ENCODE results near the gene SRPK2. TPM values are rescaled to one million over a fixed set of nuclear protein-coding genes. Genes with fewer than 3 reads are reported as not detected.
A peak's percentile ranks its signal among the peaks of the same experiment; 100 is the strongest.

Gene SRPK2
- total RNA-seq, 1 donor from 2014 or later, result 54.1 TPM

- Mint-ChIP-seq H3K4me1 (peaks cover 11% of the 10 kb centered on the region), H3K36me3 (peaks cover 6% of the 10 kb centered on the region), H3K27me3 (ENCODE audit: insufficient read depth, low read depth) (peaks cover 2% of the 10 kb centered on the region), H3K9me3 (no peaks in the 10 kb centered on the region), H3K4me3 (no peak overlapping the region), H3K27ac (no peak overlapping the region)
- H3K4me3 ChIP-seq, result no peak overlapping the region
- no peaks in the 10 kb centered on the region for H3K9me3 ChIP-seq (ENCODE audit: low read depth)
- no peak overlapping the region for H2AFZ ChIP-seq (replicated peaks)
- peaks cover 37% of the 10 kb centered on the region for H4K20me1 ChIP-seq (ENCODE audit: low read depth)
- peaks cover 11% of the 10 kb centered on the region for H3K4me1 ChIP-seq
- TF ChIP-seq CTCF (IDR thresholded peaks at IDR 0.05) (no peak), EZH2phosphoT487 (IDR thresholded peaks at IDR 0.05) (no peak), EZH2 (IDR thresholded peaks at IDR 0.05) (no peak)
- peaks cover 55% of the 10 kb centered on the region for H3K79me2 ChIP-seq (ENCODE audit: low read depth)
- H3F3A ChIP-seq (ENCODE audit: low read depth), result no peaks in the 10 kb centered on the region
- H3K27ac ChIP-seq, result no peak overlapping the region
- H3K4me2 ChIP-seq, result peak overlapping the region; percentile 28
- H3K9ac ChIP-seq, result no peak overlapping the region
- H3K27me3 ChIP-seq, result no peaks in the 10 kb centered on the region
- H3K36me3 ChIP-seq, result no peaks in the 10 kb centered on the region
- DNase-seq (ENCODE audit: low spot score), result peak; percentile 28
Measured at GRCh38 chr7:105278973-105279687, 109.6 kb downstream of the SRPK2 start.

- peaks cover 6% of the 10 kb centered on the region for H3K36me3 Mint-ChIP-seq
- Histone ChIP-seq H4K20me1 (ENCODE audit: low read depth) (peaks cover 36% of the 10 kb centered on the region), H2AFZ (replicated peaks) (no peak overlapping the region), H3K27me3 (no peaks in the 10 kb centered on the region), H3K9ac (no peak overlapping the region), H3K27ac (no peak overlapping the region), H3K9me3 (ENCODE audit: low read depth) (no peaks in the 10 kb centered on the region), H3F3A (ENCODE audit: low read depth) (no peaks in the 10 kb centered on the region), H3K4me3 (no peak overlapping the region), H3K4me2 (no peak overlapping the region), H3K36me3 (no peaks in the 10 kb centered on the region), H3K4me1 (peaks cover 11% of the 10 kb centered on the region), H3K79me2 (ENCODE audit: low read depth) (peaks cover 55% of the 10 kb centered on the region)
- no peaks in the 10 kb centered on the region for H3K9me3 Mint-ChIP-seq
- no peak for DNase-seq (ENCODE audit: low spot score)
- no peak overlapping the region for H3K4me3 Mint-ChIP-seq
- H3K27me3 Mint-ChIP-seq (ENCODE audit: insufficient read depth, low read depth), result peaks cover 2% of the 10 kb centered on the region
- H3K27ac Mint-ChIP-seq, result no peak overlapping the region
- no peak for TF ChIP-seq EZH2phosphoT487 (IDR thresholded peaks at IDR 0.05)
- no peak for TF ChIP-seq CTCF (IDR thresholded peaks at IDR 0.05)
- no peak for TF ChIP-seq EZH2 (IDR thresholded peaks at IDR 0.05)
- H3K4me1 Mint-ChIP-seq, result peaks cover 11% of the 10 kb centered on the region
Measured at GRCh38 chr7:105278565-105278964, 110.2 kb downstream of the SRPK2 start.

- Histone ChIP-seq H3K4me1 (peaks cover 11% of the 10 kb centered on the region), H3K27ac (no peak overlapping the region), H3K9me3 (ENCODE audit: low read depth) (no peaks in the 10 kb centered on the region), H4K20me1 (ENCODE audit: low read depth) (peaks cover 29% of the 10 kb centered on the region), H2AFZ (replicated peaks) (no peak overlapping the region), H3K27me3 (no peaks in the 10 kb centered on the region), H3K4me3 (no peak overlapping the region), H3K9ac (no peak overlapping the region), H3K36me3 (no peaks in the 10 kb centered on the region), H3K79me2 (ENCODE audit: low read depth) (peaks cover 54% of the 10 kb centered on the region), H3F3A (ENCODE audit: low read depth) (no peaks in the 10 kb centered on the region), H3K4me2 (no peak overlapping the region)
- Mint-ChIP-seq H3K9me3 (no peaks in the 10 kb centered on the region), H3K27me3 (ENCODE audit: insufficient read depth, low read depth) (peaks cover 2% of the 10 kb centered on the region), H3K36me3 (peaks cover 6% of the 10 kb centered on the region), H3K4me1 (peaks cover 11% of the 10 kb centered on the region), H3K27ac (no peak overlapping the region), H3K4me3 (no peak overlapping the region)
- DNase-seq (ENCODE audit: low spot score), result no peak
- TF ChIP-seq EZH2phosphoT487 (IDR thresholded peaks at IDR 0.05) (no peak), EZH2 (IDR thresholded peaks at IDR 0.05) (no peak), CTCF (IDR thresholded peaks at IDR 0.05) (no peak)
Measured at GRCh38 chr7:105277341-105277740, 111.4 kb downstream of the SRPK2 start.

Measured in neural progenitor cell (in vitro differentiated cells).